Stomach (tissue), 4 donors: ENCODE data around the gene WNT9B.

Experiments
- CTCF ChIP-seq, 7 experiments: fragments of 450-650 bp in 4 of 7; fragments of 200-600 bp in 3 of 7; sonication (generic) in 3 of 7; IDR thresholded peaks; one replicate each; pipeline ENCODE4 v1.5.1; 2016 to 2019; ENCODE audit warnings: antibody characterized with exemption in 7 of 7, control low read depth in 2 of 7, mild to moderate bottlenecking in 1 of 7
- EP300 ChIP-seq: sonication (generic); formaldehyde crosslinking; IDR thresholded peaks from one replicate; pipeline ENCODE4 v1.6.1; 2017; ENCODE audit warnings: antibody characterized with exemption
- POLR2A ChIP-seq, 4 donors: fragments of 450-650 bp; IDR thresholded peaks; one replicate each; pipeline ENCODE4 v1.6.1; 2016; ENCODE audit warnings: antibody characterized with exemption in 4 of 4, control low read depth in 2 of 4, mild to moderate bottlenecking in 1 of 4, moderate library complexity in 1 of 4

- TF ChIP-seq POLR2A (IDR thresholded peaks at IDR 0.05), result no peak
- no peak for TF ChIP-seq EP300
- no peak for TF ChIP-seq CTCF (IDR thresholded peaks at IDR 0.05)
Observed at GRCh38 chr17:46802800-46803199, 48.6 kb upstream of the WNT9B start.
